ENCODE data around the gene ANKHD1.

- TF ChIP-seq CTCF (IDR thresholded peaks at IDR 0.05) = no peak
- no peak for TF ChIP-seq POLR2A (IDR thresholded peaks at IDR 0.05)
Observed at GRCh38 chr5:140571105-140571504, 169.5 kb downstream of the ANKHD1 start.

All from transverse colon (tissue), 3 donors.